ENCODE measurements around the gene NEURL1. TPM values are rescaled to one million over a fixed set of nuclear protein-coding genes. Genes with fewer than 3 reads are reported as not detected.

The NEURL1 gene
- total and polyA plus RNA-seq, 2 donors (not counting 3 experiments of a cell fraction or from before 2014, with no cell fraction given) = 0.06 to 0.22 TPM

GRCh38 chr10:103564116-103564501 lies 70.6 kb downstream of the NEURL1 start:
- no peak for FAIRE-seq
- Histone ChIP-seq H3K4me2 (ENCODE audit: insufficient read depth, low read length) (no peak overlapping the region), H3K9ac (replicated peaks; ENCODE audit: extremely low read depth, insufficient read depth, low read length) (no peak overlapping the region), H4K20me1 (replicated peaks; ENCODE audit: control insufficient read depth, extremely low read depth, insufficient read depth, low read length) (no peaks in the 10 kb centered on the region), H2AFZ (ENCODE audit: low read depth, low read length) (no peak overlapping the region), H3K36me3 (ENCODE audit: control insufficient read depth in 2 of 2, extremely low read depth in 1 of 2, insufficient read depth in 2 of 2, low read length in 2 of 2) (no peaks in the 10 kb centered on the region), H3K27me3 (ENCODE audit: control insufficient read depth in 2 of 2, insufficient read depth in 2 of 2, low read length in 2 of 2) (peaks cover 0 to under 1% of the 10 kb centered on the region in 2 experiments), H3K4me1 (ENCODE audit: control insufficient read depth, extremely low read depth, insufficient read depth, low read length) (no peaks in the 10 kb centered on the region), H3K9me1 (replicated peaks; ENCODE audit: control insufficient read depth, extremely low read depth, insufficient read depth, low read length) (no peaks in the 10 kb centered on the region), H3K4me3 (replicated peaks in 1 of 3; ENCODE audit: insufficient read depth in 1 of 3, low read depth in 1 of 3, low read length in 3 of 3) (no peak overlapping the region), H3K9me3 (replicated peaks; ENCODE audit: control insufficient read depth, insufficient read depth, low read length) (no peaks in the 10 kb centered on the region), H3K27ac (ENCODE audit: insufficient read depth, low read depth, low read length) (no peak overlapping the region), H3K79me2 (ENCODE audit: control insufficient read depth, insufficient read depth, low read length) (no peaks in the 10 kb centered on the region)
- BruUV-seq (replicated peaks) = no TSS peak
- intact Hi-C loops (cut with micrococcal nuclease) (no loop called here), dilution Hi-C loops (cut with MboI; ENCODE audit: extremely low pct_ligation_motif_present, low sequenced_read_pairs) (no loop called here)
- no peak for DNase-seq (ENCODE audit: low read depth, low spot score)
- ChIA-PET CTCF (interaction anchor here (0.6 to 2.9 kb wide), 16 partner anchors 9 to 248 kb away, joined by 3 to 14 read pairs (median 4); no protein-coding TSS in a partner anchor), POLR2A (no interaction called here)
- TF ChIP-seq, protein P1, sequence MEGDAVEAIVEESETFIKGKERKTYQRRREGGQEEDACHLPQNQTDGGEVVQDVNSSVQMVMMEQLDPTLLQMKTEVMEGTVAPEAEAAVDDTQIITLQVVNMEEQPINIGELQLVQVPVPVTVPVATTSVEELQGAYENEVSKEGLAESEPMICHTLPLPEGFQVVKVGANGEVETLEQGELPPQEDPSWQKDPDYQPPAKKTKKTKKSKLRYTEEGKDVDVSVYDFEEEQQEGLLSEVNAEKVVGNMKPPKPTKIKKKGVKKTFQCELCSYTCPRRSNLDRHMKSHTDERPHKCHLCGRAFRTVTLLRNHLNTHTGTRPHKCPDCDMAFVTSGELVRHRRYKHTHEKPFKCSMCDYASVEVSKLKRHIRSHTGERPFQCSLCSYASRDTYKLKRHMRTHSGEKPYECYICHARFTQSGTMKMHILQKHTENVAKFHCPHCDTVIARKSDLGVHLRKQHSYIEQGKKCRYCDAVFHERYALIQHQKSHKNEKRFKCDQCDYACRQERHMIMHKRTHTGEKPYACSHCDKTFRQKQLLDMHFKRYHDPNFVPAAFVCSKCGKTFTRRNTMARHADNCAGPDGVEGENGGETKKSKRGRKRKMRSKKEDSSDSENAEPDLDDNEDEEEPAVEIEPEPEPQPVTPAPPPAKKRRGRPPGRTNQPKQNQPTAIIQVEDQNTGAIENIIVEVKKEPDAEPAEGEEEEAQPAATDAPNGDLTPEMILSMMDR (IDR thresholded peaks at IDR 0.05; ENCODE audit: extremely low read depth in 1 of 2, insufficient read depth in 1 of 2, low read depth in 1 of 2, low read length in 2 of 2) = no peak
- TF ChIP-seq JUN (IDR thresholded peaks at IDR 0.05; ENCODE audit: borderline replicate concordance, insufficient read depth, insufficient read length, low read depth) = no peak

GRCh38 chr10:103564776-103565520 lies 71.4 kb downstream of the NEURL1 start:
- Histone ChIP-seq H3K9me1 (replicated peaks; ENCODE audit: control insufficient read depth, extremely low read depth, insufficient read depth, low read length) (no peaks in the 10 kb centered on the region), H3K9ac (replicated peaks; ENCODE audit: extremely low read depth, insufficient read depth, low read length) (no peak overlapping the region), H3K27me3 (ENCODE audit: control insufficient read depth in 2 of 2, insufficient read depth in 2 of 2, low read length in 2 of 2) (peaks cover 0 to 6% of the 10 kb centered on the region in 2 experiments), H3K27ac (ENCODE audit: insufficient read depth, low read depth, low read length) (no peak overlapping the region), H2AFZ (ENCODE audit: low read depth, low read length) (no peak overlapping the region), H3K79me2 (ENCODE audit: control insufficient read depth, insufficient read depth, low read length) (no peaks in the 10 kb centered on the region), H3K4me3 (replicated peaks in 1 of 3; ENCODE audit: insufficient read depth in 1 of 3, low read depth in 1 of 3, low read length in 3 of 3) (no peak overlapping the region), H3K9me3 (replicated peaks; ENCODE audit: control insufficient read depth, insufficient read depth, low read length) (no peaks in the 10 kb centered on the region), H3K4me2 (ENCODE audit: insufficient read depth, low read length) (no peak overlapping the region), H3K36me3 (ENCODE audit: control insufficient read depth in 2 of 2, extremely low read depth in 1 of 2, insufficient read depth in 2 of 2, low read length in 2 of 2) (no peaks in the 10 kb centered on the region), H4K20me1 (replicated peaks; ENCODE audit: control insufficient read depth, extremely low read depth, insufficient read depth, low read length) (no peaks in the 10 kb centered on the region), H3K4me1 (ENCODE audit: control insufficient read depth, extremely low read depth, insufficient read depth, low read length) (no peaks in the 10 kb centered on the region)
- CTCF ChIA-PET = interaction anchor here (0.5 to 2.9 kb wide), 16 partner anchors 8 to 119 kb away, joined by 3 to 14 read pairs (median 4); no protein-coding TSS in a partner anchor
- POLR2A ChIA-PET = no interaction called here
- BruUV-seq (replicated peaks) = no TSS peak
- dilution Hi-C loops (cut with MboI; ENCODE audit: extremely low pct_ligation_motif_present, low sequenced_read_pairs) = no loop called here
- intact Hi-C loops (cut with micrococcal nuclease) = no loop called here
- no peak for TF ChIP-seq POLR2A (IDR thresholded peaks at IDR 0.05; ENCODE audit: low read depth, low read length)
- TF ChIP-seq, protein P1 (IDR thresholded peaks at IDR 0.05; ENCODE audit: extremely low read depth in 1 of 2, insufficient read depth in 1 of 2, low read depth in 1 of 2, low read length in 2 of 2) = peak; percentile 73 to 75
- DNase-seq (ENCODE audit: low read depth, low spot score) (no peak), FAIRE-seq (no peak)

Measured in endothelial cell of umbilical vein (primary cell).